NCI-H2107 (cell line): ENCODE measurements around the gene TTC33.
"Not testable (repeated sequence)": the region's sequence is repeated elsewhere in the genome, so short reads cannot be mapped to it uniquely, and the experiment has no call there.

Experiments
- DNase-seq: peaks from one replicate; lab custom pipeline; 2025; lab: John Stamatoyannopoulos, UW

Gene TTC33

GRCh38 chr5:40716590-40716989 is 39.2 kb downstream of the TTC33 start:
- no peak for DNase-seq

- no peak for DNase-seq
These were observed 39.8 kb downstream of the TTC33 start for GRCh38 chr5:40716000-40716399.

DNA sequence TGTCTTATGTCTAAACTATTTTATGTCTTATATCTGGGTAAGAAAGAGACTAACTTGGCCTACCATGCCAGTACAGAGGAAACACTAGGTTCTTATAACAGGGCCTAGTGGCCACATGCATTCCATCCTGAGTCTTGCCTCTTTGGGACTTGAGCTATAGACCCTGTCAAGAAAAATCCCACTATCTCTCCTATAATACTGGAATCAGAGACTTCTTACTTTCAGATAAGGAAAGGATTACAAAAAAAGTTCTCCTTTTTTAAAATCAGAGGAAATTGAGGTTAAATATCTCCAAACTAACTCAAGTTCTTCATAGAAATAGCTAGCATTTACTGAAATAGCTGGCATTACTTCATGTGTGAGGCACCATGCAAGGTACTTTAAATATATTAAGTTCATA is 41.8 kb downstream of the TTC33 start:
- DNase-seq = no peak

DNA sequence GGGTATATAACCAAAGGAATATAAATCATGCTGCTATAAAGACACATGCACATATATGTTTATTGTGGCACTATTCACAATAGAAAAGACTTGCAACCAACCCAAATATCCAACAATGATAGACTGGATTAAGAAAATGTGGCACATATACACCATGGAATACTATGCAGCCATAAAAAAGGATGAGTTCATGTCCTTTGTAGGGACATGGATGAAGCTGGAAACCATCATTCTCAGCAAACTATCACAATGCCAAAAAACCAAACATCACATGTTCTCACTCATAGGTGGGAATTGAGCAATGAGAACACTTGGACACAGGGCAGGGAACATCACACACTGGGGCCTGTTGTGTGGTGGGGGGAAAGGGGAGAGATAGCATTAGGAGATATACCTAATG is 45.2 kb downstream of the TTC33 start:
- DNase-seq = not testable (repeated sequence)

DNA sequence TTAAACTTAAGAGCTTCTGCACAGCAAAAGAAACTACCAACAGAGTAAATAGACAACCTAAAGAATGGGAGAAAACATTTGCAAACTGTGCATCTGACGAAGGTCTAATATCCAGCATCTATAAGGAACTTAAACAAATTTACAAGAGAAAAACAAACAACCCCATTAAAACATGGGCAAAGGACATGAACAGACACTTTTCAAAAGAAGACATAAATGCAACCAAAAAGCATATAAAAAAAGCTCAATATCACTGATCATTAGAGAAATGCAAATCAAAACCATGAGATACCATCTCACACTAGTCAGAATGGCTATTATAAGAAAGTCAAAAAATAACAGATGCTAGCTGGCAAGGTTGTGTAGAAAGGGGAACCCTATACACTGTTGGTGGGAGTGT is 50.3 kb downstream of the TTC33 start:
- DNase-seq = not testable (repeated sequence)

- not testable (repeated sequence) for DNase-seq
These were observed 53.7 kb downstream of the TTC33 start for GRCh38 chr5:40702027-40702426.

GRCh38 chr5:40700116-40700782 is 55.5 kb downstream of the TTC33 start:
- DNase-seq = no peak

- no peak for DNase-seq
These were observed 61.3 kb downstream of the TTC33 start for GRCh38 chr5:40694433-40694832.

- no peak for DNase-seq
These were observed 63.9 kb downstream of the TTC33 start for GRCh38 chr5:40691894-40692293.

- DNase-seq = no peak
These were observed 65.5 kb downstream of the TTC33 start for GRCh38 chr5:40690267-40690666.

DNA sequence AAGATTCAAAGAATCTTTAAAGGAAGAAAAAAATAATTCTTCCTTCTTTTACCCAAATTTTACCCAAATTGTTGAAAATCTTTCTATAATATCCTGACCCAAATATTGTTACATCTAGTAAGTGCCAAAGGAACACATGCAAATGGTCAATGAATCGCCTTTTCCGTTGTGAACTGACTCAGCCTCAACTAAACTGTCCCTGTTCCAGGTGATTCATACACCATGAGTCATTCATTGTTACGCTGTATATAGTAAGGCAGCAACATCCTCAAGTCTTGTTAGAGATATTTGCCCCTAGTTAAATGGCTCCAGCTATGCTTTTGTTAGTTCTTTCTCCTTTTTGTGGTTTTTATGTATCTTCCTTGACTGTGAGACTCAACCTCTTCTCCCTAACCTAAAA is 66.3 kb downstream of the TTC33 start:
- no peak for DNase-seq

DNA sequence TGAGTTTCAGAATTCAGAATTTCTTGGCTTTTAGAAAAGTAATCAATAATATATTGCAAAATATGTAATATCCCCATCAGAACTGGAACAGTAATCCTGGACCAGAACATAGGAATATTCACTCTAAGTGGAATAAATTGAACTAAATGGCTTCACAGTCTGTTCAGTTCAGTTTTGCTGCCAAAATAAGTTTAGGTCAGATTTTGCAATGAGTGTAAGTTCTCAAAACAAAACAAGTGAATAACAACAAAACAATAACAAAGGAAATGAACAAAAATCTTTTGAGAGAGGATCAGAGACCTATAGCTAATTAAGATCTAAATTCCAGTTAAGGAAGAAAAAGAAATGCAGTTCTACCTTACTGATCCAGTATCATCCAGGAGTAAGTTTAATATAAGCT is 66.8 kb downstream of the TTC33 start:
- no peak for DNase-seq

- DNase-seq = peak; percentile 62
These were observed 67.5 kb downstream of the TTC33 start for GRCh38 chr5:40688127-40688761.

DNA sequence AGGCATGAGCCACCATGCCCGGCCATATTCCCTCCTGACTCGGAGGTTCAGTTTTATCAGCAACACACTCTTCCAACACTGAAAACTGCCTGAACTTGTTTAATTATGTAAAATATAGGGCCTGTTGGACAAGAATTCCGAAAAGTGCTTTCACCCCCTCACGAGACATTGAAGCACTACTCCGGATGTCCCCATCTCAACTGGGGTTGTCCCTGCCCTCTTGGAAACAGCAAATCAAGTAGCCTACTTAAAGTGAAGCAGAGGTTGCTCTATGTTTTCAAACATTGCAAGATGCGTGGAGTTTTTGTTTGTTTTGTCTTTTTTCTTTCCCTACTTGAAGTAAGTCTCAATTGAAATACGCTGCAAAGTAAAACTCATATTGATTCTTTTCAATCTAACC is 68.4 kb downstream of the TTC33 start:
- DNase-seq = no peak

DNA sequence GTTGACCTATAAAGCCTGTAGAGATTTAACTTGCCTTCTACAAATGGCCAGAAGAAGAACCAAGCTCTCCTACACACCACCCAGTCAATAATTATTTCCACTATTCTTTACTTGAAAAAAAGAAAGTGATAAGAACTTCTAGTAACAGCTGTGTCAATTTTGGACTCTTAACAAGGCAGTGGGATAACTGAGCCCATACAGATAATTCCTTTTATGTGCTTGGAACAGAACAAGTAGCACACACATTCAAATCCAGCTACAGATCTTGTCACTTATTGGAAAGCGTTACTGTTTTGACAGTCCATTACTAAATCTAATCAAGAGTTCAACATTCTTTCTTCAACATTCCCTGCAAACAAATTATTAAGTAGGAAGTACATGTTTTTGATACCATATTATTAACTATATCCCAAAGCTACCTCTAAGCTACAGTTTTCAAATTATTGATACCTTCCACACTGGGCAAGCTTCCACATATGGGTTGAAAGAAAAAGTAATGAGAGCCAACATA is 69.7 kb downstream of the TTC33 start:
- DNase-seq = no peak

DNA sequence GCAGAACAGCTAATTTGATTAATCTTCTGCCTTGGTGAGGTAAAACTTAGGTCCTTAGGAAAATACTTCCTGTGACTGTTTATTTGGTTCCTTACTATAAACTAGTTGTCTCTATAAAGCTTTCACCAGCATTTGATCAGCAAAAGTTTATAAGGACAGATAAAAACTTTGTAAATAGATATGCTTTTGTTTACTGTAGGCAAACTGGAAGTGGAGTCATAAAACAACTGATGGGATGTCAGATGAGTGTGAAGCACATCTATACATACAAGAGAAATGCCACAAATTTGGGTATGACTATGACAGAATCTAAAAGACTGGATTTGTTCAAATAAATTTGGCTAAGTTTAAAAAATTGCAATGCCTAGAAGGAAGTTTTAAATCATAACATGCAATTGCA is 70.6 kb downstream of the TTC33 start:
- no peak for DNase-seq

- DNase-seq = no peak
These were observed 72.5 kb downstream of the TTC33 start for GRCh38 chr5:40683305-40683704.

- no peak for DNase-seq
These were observed 73.4 kb downstream of the TTC33 start for GRCh38 chr5:40682154-40683017.

- no peak for DNase-seq
These were observed 74.2 kb downstream of the TTC33 start for GRCh38 chr5:40681363-40682153.

DNA sequence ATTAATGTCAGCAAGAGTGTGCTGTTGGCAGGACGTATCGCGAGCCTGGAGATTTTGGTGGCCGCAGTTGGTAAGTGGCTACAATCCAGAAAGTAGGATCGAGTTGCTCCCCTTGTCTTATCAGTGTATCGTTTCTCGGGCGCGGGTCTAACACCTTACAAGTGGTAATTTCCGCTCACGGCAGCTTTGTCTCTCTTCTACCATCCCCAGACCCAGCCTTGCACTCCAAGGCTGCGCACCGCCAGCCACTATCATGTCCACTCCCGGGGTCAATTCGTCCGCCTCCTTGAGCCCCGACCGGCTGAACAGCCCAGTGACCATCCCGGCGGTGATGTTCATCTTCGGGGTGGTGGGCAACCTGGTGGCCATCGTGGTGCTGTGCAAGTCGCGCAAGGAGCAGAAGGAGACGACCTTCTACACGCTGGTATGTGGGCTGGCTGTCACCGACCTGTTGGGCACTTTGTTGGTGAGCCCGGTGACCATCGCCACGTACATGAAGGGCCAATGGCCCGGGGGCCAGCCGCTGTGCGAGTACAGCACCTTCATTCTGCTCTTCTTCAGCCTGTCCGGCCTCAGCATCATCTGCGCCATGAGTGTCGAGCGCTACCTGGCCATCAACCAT is 74.9 kb downstream of the TTC33 start:
- no peak for DNase-seq

- no peak for DNase-seq
These were observed 75.7 kb downstream of the TTC33 start, which contains the start of gene PTGER4 for GRCh38 chr5:40679913-40680681. TSS of gene PTGER4 (plus strand) at chr5:40679915. CDS start at chr5:40680994, 1,079 bp downstream.
